IMR-90 (cell line): Measurements from ENCODE around the gene SUSD6. TPM values are rescaled to one million over a fixed set of nuclear protein-coding genes. Genes with fewer than 3 reads are reported as not detected.
"Not testable (repeated sequence)": the region's sequence is repeated elsewhere in the genome, so short reads cannot be mapped to it uniquely, and the experiment has no call there.

Experiments used
- ATAC-seq: fragments of 200-7000 bp; cut with Tn5 transposase; 2 replicates; pipeline ENCODE4 v1.9.1; 2020; ENCODE audit warnings: low read depth, mild to moderate bottlenecking, moderate library complexity
- BruUV-seq: library from RNA; stranded (reverse); fragments of 400-500 nt; replicated peaks from 2 replicates; lab custom pipeline; 2021; lab: Mats Ljungman, UMichigan
- CTCF ChIA-PET: fragments of 300-600 bp; formaldehyde crosslinking; extraction: SDS; loops from one replicate; lab custom pipeline; 2021; ENCODE audit warnings: antibody characterized with exemption; lab: Yijun Ruan, JAX
- POLR2A ChIA-PET: fragments of 300-600 bp; sonication (Branson Sonifier 250); formaldehyde crosslinking; loops from one replicate; lab custom pipeline; 2022; ENCODE audit warnings: antibody characterized with exemption; ENCODE audit not compliant: unreplicated experiment; lab: Charles Lee
- DNase-seq: peaks from one replicate; pipeline ENCODE4 v3.0.0; 2013
- H2AFZ ChIP-seq: replicated peaks from 2 replicates; pipeline ENCODE3; 2013; ENCODE audit warnings: low read length, mild to moderate bottlenecking; ENCODE audit not compliant: poor library complexity
- H2AK5ac ChIP-seq: 2 replicates; pipeline ENCODE4 v1.6.1; 2013; ENCODE audit warnings: low read depth, low read length, inconsistent platforms
- H2AK9ac ChIP-seq: replicated peaks from 2 replicates; pipeline ENCODE3; 2013; ENCODE audit warnings: mild to moderate bottlenecking, low read depth, low read length, moderate library complexity; ENCODE audit not compliant: poor library complexity
- H2BK120ac ChIP-seq: 2 replicates; pipeline ENCODE4 v1.6.1; 2013; ENCODE audit warnings: low read depth, low read length, inconsistent platforms
- H2BK15ac ChIP-seq: 3 replicates; pipeline ENCODE4 v1.6.1; 2013; ENCODE audit warnings: low read depth, low read length, inconsistent platforms
- H2BK20ac ChIP-seq: 2 replicates; pipeline ENCODE4 v1.6.1; 2013; ENCODE audit warnings: low read depth, mild to moderate bottlenecking, inconsistent platforms, low read length, moderate library complexity
- H2BK5ac ChIP-seq: 2 replicates; pipeline ENCODE4 v1.6.1; 2013; ENCODE audit warnings: mild to moderate bottlenecking, low read depth, low read length, inconsistent platforms; ENCODE audit not compliant: poor library complexity, severe bottlenecking
- H3K14ac ChIP-seq: replicated peaks from 2 replicates; pipeline ENCODE4 v1.6.1; 2013; ENCODE audit warnings: low read depth, low read length, inconsistent platforms
- H3K18ac ChIP-seq: 2 replicates; pipeline ENCODE4 v1.6.1; 2013; ENCODE audit warnings: low read depth, low read length, control low read depth
- H3K23ac ChIP-seq: 2 replicates; pipeline ENCODE4 v1.6.1; 2013; ENCODE audit warnings: low read depth, low read length, inconsistent platforms
- H3K27ac ChIP-seq: 2 replicates; pipeline ENCODE4 v1.5.1; 2013; ENCODE audit warnings: mild to moderate bottlenecking, control low read depth, low read length; ENCODE audit not compliant: insufficient read depth
- H3K27me3 ChIP-seq: 2 replicates; pipeline ENCODE4 v1.6.1; 2013; ENCODE audit warnings: low read length; ENCODE audit not compliant: control insufficient read depth, insufficient read depth
- H3K36me3 ChIP-seq: 2 replicates; pipeline ENCODE4 v1.6.1; 2013; ENCODE audit warnings: low read length, mixed read lengths; ENCODE audit not compliant: control insufficient read depth, insufficient read depth
- H3K4ac ChIP-seq: 2 replicates; pipeline ENCODE4 v1.6.1; 2013; ENCODE audit warnings: low read depth, low read length, inconsistent platforms
- H3K4me1 ChIP-seq: 2 replicates; pipeline ENCODE4 v1.6.1; 2013; ENCODE audit warnings: low read length, mixed read lengths; ENCODE audit not compliant: control insufficient read depth, insufficient read depth
- H3K4me2 ChIP-seq: 2 replicates; pipeline ENCODE4 v1.6.1; 2013; ENCODE audit warnings: low read depth, mild to moderate bottlenecking, control low read depth, low read length, moderate library complexity
- H3K4me3 ChIP-seq: 2 replicates; pipeline ENCODE4 v1.5.1; 2013; ENCODE audit warnings: low read depth, mild to moderate bottlenecking, control low read depth, low read length, moderate library complexity; ENCODE audit not compliant: insufficient read depth
- H3K56ac ChIP-seq: 2 replicates; pipeline ENCODE4 v1.6.1; 2013; ENCODE audit warnings: low read length, inconsistent platforms; ENCODE audit not compliant: insufficient read depth; ENCODE audit errors: extremely low read depth
- H3K79me1 ChIP-seq, 2 experiments: 2 replicates each; pipeline ENCODE4 v1.6.1; 2013; ENCODE audit warnings: low read length in 2 of 2, inconsistent platforms in 1 of 2, low read depth in 1 of 2
- H3K9ac ChIP-seq: 2 replicates; pipeline ENCODE4 v1.6.1; 2013; ENCODE audit warnings: low read depth, low read length, control low read depth
- H3K9me1 ChIP-seq: 2 replicates; pipeline ENCODE4 v1.6.1; 2013; ENCODE audit warnings: low read length, inconsistent platforms; ENCODE audit not compliant: insufficient read depth
- H3K9me3 ChIP-seq: 2 replicates; pipeline ENCODE4 v1.6.1; 2013; ENCODE audit warnings: low read length; ENCODE audit not compliant: control insufficient read depth, insufficient read depth
- H4K20me1 ChIP-seq: 2 replicates; pipeline ENCODE4 v1.6.1; 2013; ENCODE audit warnings: low read length, inconsistent platforms; ENCODE audit not compliant: insufficient read depth
- H4K5ac ChIP-seq: 2 replicates; pipeline ENCODE4 v1.6.1; 2013; ENCODE audit warnings: mild to moderate bottlenecking, low read depth, low read length, control low read depth
- H4K8ac ChIP-seq, 2 experiments: 2 replicates each; pipeline ENCODE4 v1.6.1; 2013; ENCODE audit warnings: low read depth in 2 of 2, low read length in 2 of 2, control low read depth in 1 of 2, inconsistent platforms in 1 of 2
- H4K91ac ChIP-seq: 2 replicates; pipeline ENCODE4 v1.6.1; 2013; ENCODE audit warnings: low read depth, low read length, inconsistent platforms; ENCODE audit not compliant: insufficient read depth
- WGBS, 2 experiments: methylation state at CpG; one replicate each; pipeline versions ENCODE4 v1.1.5 to v1.1.7; 2013; ENCODE audit warnings: missing lambda C conversion rate in 2 of 2; ENCODE audit not compliant: insufficient read length in 1 of 2; ENCODE audit errors: extremely low coverage in 2 of 2; 5-methylcytosine and 5-hydroxymethylcytosine counted together
- dilution Hi-C: fragments of 300-500 bp; cut with HindIII; formaldehyde crosslinking; loops from one replicate; pipeline ENCODE4 v1.14.3; 2018; ENCODE audit warnings: low sequenced_read_pairs; ENCODE audit not compliant: unreplicated experiment
- in situ Hi-C: fragments of 300-500 bp; cut with MboI; formaldehyde crosslinking; loops from 3 replicates; pipeline ENCODE4 v1.14.3; 2019; ENCODE audit warnings: low sequenced_read_pairs, inconsistent platforms, mixed read lengths
- intact Hi-C: fragments of 100-400 bp; cut with micrococcal nuclease; formaldehyde crosslinking; loops from 2 replicates; pipeline ENCODE4 v1.10.0; 2022
- polyA plus RNA-seq, 3 experiments: library from polyadenylated mRNA; depleted of rRNA; stranded (reverse); fragments of >200 nt; gene quantifications; 2 replicates each; pipeline ENCODE4 v1.2.3, GENCODE V29; 2012; ENCODE audit warnings: low replicate concordance in 1 of 3
- total RNA-seq: library from RNA; depleted of rRNA; stranded (reverse); fragments of >200 nt; gene quantifications from 2 replicates; pipeline ENCODE4 v1.2.3, GENCODE V29; 2012

The SUSD6 gene
- total and polyA plus RNA-seq, 2 of the 4 experiments (the other 2 are of a cell fraction): 2.3 to 10.1 TPM

DNA sequence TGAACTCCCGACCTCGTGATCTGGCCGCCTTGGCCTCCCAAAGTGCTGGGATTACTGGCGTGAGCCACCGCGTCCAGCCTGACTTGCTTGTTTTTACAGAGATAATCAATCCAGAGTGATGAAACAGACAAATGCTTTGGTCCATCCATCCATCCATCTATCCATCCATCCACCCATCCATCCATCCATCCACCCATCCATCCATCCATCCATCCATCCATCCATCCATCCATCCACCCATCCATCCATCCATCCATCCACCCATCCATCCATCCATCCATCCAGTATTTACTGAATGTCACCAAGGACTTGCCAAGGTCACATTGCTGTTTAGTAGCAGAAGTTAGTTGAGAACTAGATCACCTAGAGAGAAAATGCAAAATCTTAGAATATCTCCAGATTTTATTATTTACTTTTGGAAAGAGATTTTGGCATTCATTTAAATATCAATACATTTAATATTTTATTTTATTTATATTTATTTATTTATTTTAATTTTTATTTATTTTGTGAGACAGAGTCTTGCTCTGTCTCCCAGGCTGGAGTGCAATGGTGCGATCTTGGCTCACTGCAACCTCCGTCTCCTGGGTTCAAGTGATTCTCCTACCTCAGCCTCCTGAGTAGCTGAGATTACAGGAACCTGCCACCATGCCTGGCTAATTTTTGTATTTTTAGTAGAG is 120.7 kb downstream of the SUSD6 start:
- H2BK5ac ChIP-seq, H4K8ac ChIP-seq, POLR2A ChIA-PET, intact Hi-C loops, H3K23ac ChIP-seq, H4K91ac ChIP-seq, H3K18ac ChIP-seq, H3K9me1 ChIP-seq, H3K4me3 ChIP-seq, H2AK9ac ChIP-seq, H3K14ac ChIP-seq, H2BK120ac ChIP-seq, DNase-seq, H2BK20ac ChIP-seq, H3K79me1 ChIP-seq, H3K9ac ChIP-seq, H3K4me1 ChIP-seq, H3K9me3 ChIP-seq, H2BK15ac ChIP-seq, H2AK5ac ChIP-seq, dilution Hi-C loops, H3K4me2 ChIP-seq, CTCF ChIA-PET, H4K5ac ChIP-seq, H3K36me3 ChIP-seq, ATAC-seq, BruUV-seq, H4K20me1 ChIP-seq, H3K4ac ChIP-seq, H3K56ac ChIP-seq, H3K27ac ChIP-seq, H2AFZ ChIP-seq: not testable (repeated sequence)
- in situ Hi-C loops: loop anchor here (25.0 kb wide), 1 partner anchor 470 kb away; the partner anchor contains the start of gene GALNT16
- H3K27me3 ChIP-seq: peaks cover 18% of the 10 kb centered on the region
- WGBS, 2 experiments: 86% methylated on average over 6 of the region's 8 CpGs; no CpG with 5 or more reads in 1 of the 2 experiments

DNA sequence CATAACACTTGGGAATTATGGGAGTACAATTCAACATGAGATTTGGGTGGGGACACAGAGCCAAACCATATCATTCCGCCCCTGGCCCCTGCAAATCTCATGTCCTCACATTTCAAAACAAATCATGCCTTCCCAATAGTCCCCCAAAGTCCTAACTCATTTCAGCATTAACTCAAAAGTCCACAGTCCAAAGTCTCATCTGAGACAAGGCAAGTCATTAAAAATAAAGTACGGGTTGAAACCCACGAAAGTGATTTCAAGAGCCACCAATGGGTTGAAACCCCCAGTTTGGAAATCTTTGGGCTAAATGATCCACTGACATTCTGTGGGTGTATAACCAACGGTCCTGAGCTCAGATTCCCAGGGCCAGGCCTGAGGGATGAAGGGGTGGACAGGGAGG is 125.0 kb downstream of the SUSD6 start:
- CTCF ChIA-PET: interaction anchor here (1.1 kb wide), 1 partner anchor 9 kb away, joined by 3 read pairs; no protein-coding TSS in a partner anchor
- 83% methylated on average over 2 of the region's 4 CpGs; no CpG with 5 or more reads in 1 of the 2 experiments for WGBS, 2 experiments
- BruUV-seq, H2BK5ac ChIP-seq, H4K91ac ChIP-seq, H2BK20ac ChIP-seq, H4K5ac ChIP-seq, dilution Hi-C loops, H4K20me1 ChIP-seq, H3K9me3 ChIP-seq, H3K23ac ChIP-seq, DNase-seq, intact Hi-C loops, POLR2A ChIA-PET, H2AK9ac ChIP-seq, H3K14ac ChIP-seq, H2AK5ac ChIP-seq, H2BK120ac ChIP-seq, H3K56ac ChIP-seq, H3K4me3 ChIP-seq, H2AFZ ChIP-seq, H3K27ac ChIP-seq, H3K4me2 ChIP-seq, H3K18ac ChIP-seq, H3K9ac ChIP-seq, H3K79me1 ChIP-seq, H2BK15ac ChIP-seq, H3K4me1 ChIP-seq, H3K9me1 ChIP-seq, H4K8ac ChIP-seq, H3K36me3 ChIP-seq, ATAC-seq, H3K4ac ChIP-seq: not testable (repeated sequence)
- in situ Hi-C loops: loop anchor here (25.0 kb wide), 1 partner anchor 474 kb away; the partner anchor contains the start of gene GALNT16
- peaks cover 24% of the 10 kb centered on the region for H3K27me3 ChIP-seq
